DND-41 (cell line): ENCODE data around the gene KDM1B.

Experiments used
- ATAC-seq: fragments of 200-7000 bp; cut with Tn5 transposase; 3 replicates; pipeline ENCODE4 v1.9.1; 2021; ENCODE audit warnings: low read depth; ENCODE audit not compliant: insufficient read depth
- DNase-seq: peaks from one replicate; pipeline ENCODE4 v3.0.0-alpha.2; 2020
- H2AFZ ChIP-seq: 2 replicates; pipeline ENCODE4 v1.6.0; 2012; ENCODE audit warnings: low read depth, low read length
- H3K27ac ChIP-seq: 2 replicates; pipeline ENCODE4 v1.5.1; 2012; ENCODE audit warnings: low read length, inconsistent platforms
- H3K27me3 ChIP-seq: fragments of 200-600 bp; sonication (generic); 2 replicates; pipeline ENCODE4 v1.6.0; 2012; ENCODE audit warnings: low read length, mild to moderate bottlenecking, inconsistent platforms; ENCODE audit not compliant: insufficient read depth, poor library complexity
- H3K36me3 ChIP-seq: 2 replicates; pipeline ENCODE4 v1.5.1; 2012; ENCODE audit warnings: low read length, inconsistent platforms; ENCODE audit not compliant: insufficient read depth
- H3K4me1 ChIP-seq: 2 replicates; pipeline ENCODE4 v1.5.1; 2012; ENCODE audit warnings: mild to moderate bottlenecking, low read length; ENCODE audit not compliant: insufficient read depth
- H3K4me2 ChIP-seq: 2 replicates; pipeline ENCODE4 v1.6.0; 2012; ENCODE audit warnings: mild to moderate bottlenecking, moderate library complexity, low read length, inconsistent platforms; ENCODE audit not compliant: insufficient read depth
- H3K4me3 ChIP-seq, 2 experiments: fragments of 200-600 bp in 1 of 2; shearing (Covaris generic) in 1 of 2; 2 replicates each; pipeline ENCODE4 v1.5.1; 2012 to 2016; ENCODE audit warnings: inconsistent platforms in 2 of 2, low read length in 2 of 2, mild to moderate bottlenecking in 2 of 2, low read depth in 1 of 2, moderate library complexity in 1 of 2
- H3K79me2 ChIP-seq: 2 replicates; pipeline ENCODE4 v1.6.0; 2012; ENCODE audit warnings: low read length, inconsistent platforms; ENCODE audit not compliant: insufficient read depth
- H3K9ac ChIP-seq: 2 replicates; pipeline ENCODE4 v1.6.0; 2012; ENCODE audit warnings: low read depth, mild to moderate bottlenecking, inconsistent platforms, low read length, moderate library complexity
- H3K9me3 ChIP-seq: 2 replicates; pipeline ENCODE4 v1.5.1; 2012; ENCODE audit warnings: low read length, moderate library complexity, mild to moderate bottlenecking, inconsistent platforms; ENCODE audit not compliant: insufficient read depth, severe bottlenecking
- H4K20me1 ChIP-seq: 2 replicates; pipeline ENCODE4 v1.6.0; 2012; ENCODE audit warnings: low read length; ENCODE audit not compliant: insufficient read depth
- CTCF ChIP-seq: IDR thresholded peaks from 2 replicates; pipeline ENCODE4 v1.5.1; 2012; ENCODE audit warnings: borderline replicate concordance, low read length, moderate library complexity, mild to moderate bottlenecking; ENCODE audit not compliant: poor library complexity, severe bottlenecking; ENCODE audit errors: extremely low read depth
- EZH2 ChIP-seq: IDR thresholded peaks from 3 replicates; pipeline ENCODE4 v1.6.1; 2012; ENCODE audit warnings: borderline replicate concordance, low read depth, mild to moderate bottlenecking, moderate library complexity, low read length, inconsistent platforms; ENCODE audit not compliant: severe bottlenecking

The KDM1B gene

GRCh38 chr6:18247002-18247401 lies 91.8 kb downstream of the KDM1B start:
- H3K27me3 ChIP-seq, result no peaks in the 10 kb centered on the region
- no peaks in the 10 kb centered on the region for H3K9me3 ChIP-seq
- peaks cover 100% of the 10 kb centered on the region for H3K36me3 ChIP-seq
- no peak overlapping the region for H3K9ac ChIP-seq
- H4K20me1 ChIP-seq, result peaks cover 80% of the 10 kb centered on the region
- no peak overlapping the region for H3K27ac ChIP-seq
- H3K4me2 ChIP-seq, result no peak overlapping the region
- TF ChIP-seq EZH2, result no peak
- TF ChIP-seq CTCF, result no peak
- peaks cover 100% of the 10 kb centered on the region for H3K79me2 ChIP-seq
- H3K4me3 ChIP-seq, result no peak overlapping the region
- ATAC-seq, result no peak
- no peak for DNase-seq
- H3K4me1 ChIP-seq, result peaks cover under 1% of the 10 kb centered on the region; the same call in 1 of the 2 replicates
- H2AFZ ChIP-seq, result no peak overlapping the region

- Histone ChIP-seq H4K20me1 (peaks cover 80% of the 10 kb centered on the region), H3K4me2 (no peak overlapping the region), H3K27me3 (no peaks in the 10 kb centered on the region), H3K79me2 (peaks cover 100% of the 10 kb centered on the region), H3K9me3 (no peaks in the 10 kb centered on the region), H3K27ac (no peak overlapping the region), H2AFZ (no peak overlapping the region), H3K36me3 (peaks cover 100% of the 10 kb centered on the region), H3K4me3 (no peak overlapping the region), H3K9ac (no peak overlapping the region), H3K4me1 (peaks cover 7% of the 10 kb centered on the region; the same call in 1 of the 2 replicates)
- DNase-seq (no peak), ATAC-seq (no peak)
- TF ChIP-seq CTCF (no peak), EZH2 (no peak)
Observed at GRCh38 chr6:18248698-18249097, 93.5 kb downstream of the KDM1B start.

GRCh38 chr6:18249271-18249670 lies 94.0 kb downstream of the KDM1B start:
- Histone ChIP-seq H3K79me2 (peaks cover 100% of the 10 kb centered on the region), H3K4me3 (no peak overlapping the region), H3K9ac (no peak overlapping the region), H3K27ac (no peak overlapping the region), H3K36me3 (peaks cover 100% of the 10 kb centered on the region), H3K4me2 (no peak overlapping the region), H3K27me3 (no peaks in the 10 kb centered on the region), H2AFZ (no peak overlapping the region), H3K9me3 (no peaks in the 10 kb centered on the region), H4K20me1 (peaks cover 85% of the 10 kb centered on the region), H3K4me1 (peaks cover 7% of the 10 kb centered on the region; the same call in 1 of the 2 replicates)
- TF ChIP-seq EZH2, result no peak
- TF ChIP-seq CTCF, result no peak
- DNase-seq (no peak), ATAC-seq (no peak)

- Histone ChIP-seq H3K4me1 (peaks cover 15% of the 10 kb centered on the region; the same call in 1 of the 2 replicates), H3K9me3 (no peaks in the 10 kb centered on the region), H3K79me2 (peaks cover 100% of the 10 kb centered on the region), H3K4me2 (no peak overlapping the region; the same call in 1 of the 2 replicates), H3K9ac (no peak overlapping the region), H3K27me3 (no peaks in the 10 kb centered on the region), H2AFZ (no peak overlapping the region), H3K4me3 (no peak overlapping the region), H4K20me1 (peaks cover 96% of the 10 kb centered on the region), H3K36me3 (peaks cover 100% of the 10 kb centered on the region), H3K27ac (no peak overlapping the region)
- ATAC-seq (no peak), DNase-seq (no peak)
- TF ChIP-seq CTCF (no peak), EZH2 (no peak)
Observed at GRCh38 chr6:18253635-18254034, 98.4 kb downstream of the KDM1B start.
